HL-60 (cell line): ENCODE results near the gene SH3BP2.

ENCODE experiments used
- DNase-seq, 2 experiments: peaks; one replicate each; pipeline ENCODE4 v3.0.0-alpha.2; 2010 to 2020; ENCODE audit warnings: low read depth in 1 of 2, low spot score in 1 of 2
- H3K27ac ChIP-seq: fragments of 250-450 bp; sonication (Bioruptor Pico); replicated peaks from 2 replicates; pipeline ENCODE4 v1.5.1; 2020; ENCODE audit warnings: mild to moderate bottlenecking, moderate library complexity
- H3K27me3 ChIP-seq: fragments of 250-450 bp; sonication (Bioruptor Pico); 2 replicates; pipeline ENCODE4 v1.5.1; 2021; ENCODE audit warnings: mild to moderate bottlenecking, moderate library complexity; ENCODE audit not compliant: insufficient read depth, poor library complexity, severe bottlenecking
- H3K4me3 ChIP-seq: replicated peaks from 2 replicates; pipeline ENCODE4 v1.5.1; 2011; ENCODE audit warnings: mild to moderate bottlenecking, control low read depth, low read length; ENCODE audit not compliant: insufficient read depth
- GABPA ChIP-seq: IDR thresholded peaks from 2 replicates; pipeline ENCODE4 v1.6.1; 2012; ENCODE audit warnings: low read depth
- POLR2AphosphoS5 ChIP-seq: IDR thresholded peaks from 2 replicates; pipeline ENCODE4 v1.6.1; 2012; ENCODE audit warnings: low read depth
- SPI1 ChIP-seq: IDR thresholded peaks from 2 replicates; pipeline ENCODE4 v1.6.1; 2012; ENCODE audit warnings: low read depth, mild to moderate bottlenecking, borderline replicate concordance
- TF ChIP-seq, protein P1 (sequence below): IDR thresholded peaks from one replicate; pipeline ENCODE4 v1.5.1; 2011; ENCODE audit warnings: low read length, control low read depth, inconsistent platforms; ENCODE audit not compliant: insufficient read depth
- TF ChIP-seq, protein P2 (sequence below): IDR thresholded peaks from 2 replicates; pipeline ENCODE4 v1.6.1; 2012; ENCODE audit warnings: low read depth; ENCODE audit not compliant: insufficient replicate concordance

The SH3BP2 gene

DNA sequence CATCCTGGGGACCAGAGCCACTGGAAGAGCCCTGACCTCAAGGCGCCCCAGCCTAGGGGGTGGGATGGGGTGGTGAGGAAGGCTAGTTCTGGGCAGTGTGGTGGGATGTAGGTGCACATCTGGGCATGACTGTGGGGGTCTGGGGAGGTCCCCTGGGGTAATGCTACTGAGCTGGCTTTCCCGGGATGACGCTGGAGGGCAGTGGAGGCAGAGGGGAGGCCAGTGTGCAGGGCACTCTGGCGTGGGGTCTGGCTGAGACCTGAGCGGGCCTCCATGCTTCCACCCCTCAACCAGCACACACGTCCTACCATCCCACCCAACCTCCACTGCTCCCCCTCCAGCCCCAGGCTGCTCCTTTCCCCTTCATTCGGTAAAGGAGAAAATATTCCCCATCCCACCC is 4.8 kb upstream of the SH3BP2 start:
- no peak for DNase-seq
- Histone ChIP-seq H3K27ac (peak overlapping the region; percentile 94), H3K27me3 (no peaks in the 10 kb centered on the region), H3K4me3 (no peak overlapping the region)
- TF ChIP-seq, protein P1, sequence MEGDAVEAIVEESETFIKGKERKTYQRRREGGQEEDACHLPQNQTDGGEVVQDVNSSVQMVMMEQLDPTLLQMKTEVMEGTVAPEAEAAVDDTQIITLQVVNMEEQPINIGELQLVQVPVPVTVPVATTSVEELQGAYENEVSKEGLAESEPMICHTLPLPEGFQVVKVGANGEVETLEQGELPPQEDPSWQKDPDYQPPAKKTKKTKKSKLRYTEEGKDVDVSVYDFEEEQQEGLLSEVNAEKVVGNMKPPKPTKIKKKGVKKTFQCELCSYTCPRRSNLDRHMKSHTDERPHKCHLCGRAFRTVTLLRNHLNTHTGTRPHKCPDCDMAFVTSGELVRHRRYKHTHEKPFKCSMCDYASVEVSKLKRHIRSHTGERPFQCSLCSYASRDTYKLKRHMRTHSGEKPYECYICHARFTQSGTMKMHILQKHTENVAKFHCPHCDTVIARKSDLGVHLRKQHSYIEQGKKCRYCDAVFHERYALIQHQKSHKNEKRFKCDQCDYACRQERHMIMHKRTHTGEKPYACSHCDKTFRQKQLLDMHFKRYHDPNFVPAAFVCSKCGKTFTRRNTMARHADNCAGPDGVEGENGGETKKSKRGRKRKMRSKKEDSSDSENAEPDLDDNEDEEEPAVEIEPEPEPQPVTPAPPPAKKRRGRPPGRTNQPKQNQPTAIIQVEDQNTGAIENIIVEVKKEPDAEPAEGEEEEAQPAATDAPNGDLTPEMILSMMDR = no peak
- no peak for TF ChIP-seq POLR2AphosphoS5

DNA sequence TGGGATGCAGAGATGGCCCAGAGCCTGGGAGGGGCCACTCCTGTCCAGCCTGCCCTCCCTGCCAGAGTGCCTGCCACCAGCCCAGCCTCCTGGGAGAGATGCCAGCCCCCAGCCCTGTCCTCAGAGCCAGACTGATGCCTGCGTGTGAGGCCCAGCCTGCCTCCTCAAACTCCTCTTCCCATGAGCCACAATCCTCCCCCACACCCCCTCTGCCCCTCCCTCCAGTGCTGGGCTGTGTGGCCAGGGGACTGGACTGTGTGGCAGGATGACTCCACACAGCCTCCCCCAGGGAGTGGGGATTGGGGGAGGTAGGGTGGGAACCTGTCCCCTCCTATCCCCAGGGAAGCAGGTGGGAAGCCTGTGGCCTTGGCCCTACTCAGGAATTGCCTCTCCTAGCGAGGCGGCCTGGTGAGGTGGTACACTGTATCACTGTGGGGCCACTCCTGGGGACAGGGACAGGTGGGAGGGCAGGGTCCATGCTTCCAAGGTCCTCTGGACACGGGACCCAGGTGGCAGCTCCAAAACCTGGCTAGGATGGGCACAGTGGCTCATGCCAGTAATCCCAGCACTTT is 4.3 kb upstream of the SH3BP2 start:
- H3K27ac ChIP-seq = peak overlapping the region; percentile 94
- H3K4me3 ChIP-seq = no peak overlapping the region
- no peaks in the 10 kb centered on the region for H3K27me3 ChIP-seq
- DNase-seq = peak; percentile 38 to 76
- TF ChIP-seq SPI1 = no peak
- TF ChIP-seq, protein P1 = no peak
- TF ChIP-seq, protein P2, sequence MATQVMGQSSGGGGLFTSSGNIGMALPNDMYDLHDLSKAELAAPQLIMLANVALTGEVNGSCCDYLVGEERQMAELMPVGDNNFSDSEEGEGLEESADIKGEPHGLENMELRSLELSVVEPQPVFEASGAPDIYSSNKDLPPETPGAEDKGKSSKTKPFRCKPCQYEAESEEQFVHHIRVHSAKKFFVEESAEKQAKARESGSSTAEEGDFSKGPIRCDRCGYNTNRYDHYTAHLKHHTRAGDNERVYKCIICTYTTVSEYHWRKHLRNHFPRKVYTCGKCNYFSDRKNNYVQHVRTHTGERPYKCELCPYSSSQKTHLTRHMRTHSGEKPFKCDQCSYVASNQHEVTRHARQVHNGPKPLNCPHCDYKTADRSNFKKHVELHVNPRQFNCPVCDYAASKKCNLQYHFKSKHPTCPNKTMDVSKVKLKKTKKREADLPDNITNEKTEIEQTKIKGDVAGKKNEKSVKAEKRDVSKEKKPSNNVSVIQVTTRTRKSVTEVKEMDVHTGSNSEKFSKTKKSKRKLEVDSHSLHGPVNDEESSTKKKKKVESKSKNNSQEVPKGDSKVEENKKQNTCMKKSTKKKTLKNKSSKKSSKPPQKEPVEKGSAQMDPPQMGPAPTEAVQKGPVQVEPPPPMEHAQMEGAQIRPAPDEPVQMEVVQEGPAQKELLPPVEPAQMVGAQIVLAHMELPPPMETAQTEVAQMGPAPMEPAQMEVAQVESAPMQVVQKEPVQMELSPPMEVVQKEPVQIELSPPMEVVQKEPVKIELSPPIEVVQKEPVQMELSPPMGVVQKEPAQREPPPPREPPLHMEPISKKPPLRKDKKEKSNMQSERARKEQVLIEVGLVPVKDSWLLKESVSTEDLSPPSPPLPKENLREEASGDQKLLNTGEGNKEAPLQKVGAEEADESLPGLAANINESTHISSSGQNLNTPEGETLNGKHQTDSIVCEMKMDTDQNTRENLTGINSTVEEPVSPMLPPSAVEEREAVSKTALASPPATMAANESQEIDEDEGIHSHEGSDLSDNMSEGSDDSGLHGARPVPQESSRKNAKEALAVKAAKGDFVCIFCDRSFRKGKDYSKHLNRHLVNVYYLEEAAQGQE = no peak
- TF ChIP-seq POLR2AphosphoS5 = no peak
- no peak for TF ChIP-seq GABPA

DNA sequence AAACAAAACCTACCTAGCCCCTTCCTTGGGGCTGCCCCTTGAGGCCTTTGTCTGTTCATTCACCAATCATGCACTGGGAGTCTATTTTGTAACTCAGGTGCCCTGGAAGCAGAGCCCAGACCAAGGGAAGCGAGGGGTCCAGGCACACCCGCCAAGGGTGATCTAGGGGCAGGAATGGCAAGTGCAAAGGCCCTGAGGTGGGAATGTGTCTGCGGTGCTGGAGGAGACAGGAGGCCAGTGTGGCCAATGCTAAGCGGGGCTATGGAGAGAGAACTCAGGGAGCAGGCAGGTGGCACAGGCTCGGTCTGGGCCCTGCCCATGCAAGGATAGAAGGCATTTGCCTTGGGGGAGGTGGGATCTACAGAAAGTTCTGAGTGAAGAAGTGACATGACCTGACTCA is 3.5 kb upstream of the SH3BP2 start:
- H3K27ac ChIP-seq = no peak overlapping the region
- TF ChIP-seq GABPA (no peak), SPI1 (no peak), POLR2AphosphoS5 (no peak)
- TF ChIP-seq, protein P1 = no peak
- TF ChIP-seq, protein P2 = no peak
- H3K27me3 ChIP-seq = no peaks in the 10 kb centered on the region
- no peak for DNase-seq
- no peak overlapping the region for H3K4me3 ChIP-seq
